NB4 (cell line): ENCODE data around the gene PHF2.
"Not testable (repeated sequence)": the region's sequence is repeated elsewhere in the genome, so short reads cannot be mapped to it uniquely, and the experiment has no call there.

Source experiments
- DNase-seq: peaks from one replicate; pipeline ENCODE4 v3.0.0; 2010; ENCODE audit warnings: low read depth
- H3K4me3 ChIP-seq: one replicate; pipeline ENCODE4 v1.5.1; 2011; ENCODE audit warnings: mild to moderate bottlenecking, low read depth, low read length, moderate library complexity
- MYC ChIP-seq: IDR thresholded peaks from 2 replicates; pipeline ENCODE4 v1.6.1; 2011; ENCODE audit warnings: low read depth, low read length
- POLR2A ChIP-seq: IDR thresholded peaks from 2 replicates; pipeline ENCODE4 v1.6.1; 2011; ENCODE audit warnings: mild to moderate bottlenecking; ENCODE audit not compliant: insufficient read length; ENCODE audit errors: extremely low read depth
- TF ChIP-seq, protein P1 (sequence below): IDR thresholded peaks from one replicate; pipeline ENCODE4 v1.5.1; 2012; ENCODE audit warnings: low read depth, low read length
- TF ChIP-seq, protein P2 (sequence below): IDR thresholded peaks from 2 replicates; pipeline ENCODE4 v1.6.1; 2011; ENCODE audit warnings: low read depth, low read length

The PHF2 gene

DNA sequence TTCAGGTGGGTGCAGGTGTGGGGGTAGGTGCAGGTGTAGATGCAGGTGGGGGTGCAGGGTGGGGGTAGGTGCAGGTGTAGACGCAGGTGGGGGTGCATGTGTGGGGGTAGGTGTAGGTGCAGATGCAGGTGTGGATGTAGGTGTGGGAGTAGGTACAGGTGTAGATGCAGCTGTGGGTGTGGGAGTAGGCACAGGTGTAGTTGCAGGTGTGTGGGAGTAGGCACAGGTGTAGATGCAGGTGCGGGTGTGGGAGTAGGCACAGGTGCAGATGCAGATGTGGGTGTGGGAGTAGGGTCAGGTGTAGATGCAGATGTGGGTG, 94.6 kb downstream of the PHF2 start:
- TF ChIP-seq POLR2A (no peak), MYC (no peak)
- TF ChIP-seq, protein P1, sequence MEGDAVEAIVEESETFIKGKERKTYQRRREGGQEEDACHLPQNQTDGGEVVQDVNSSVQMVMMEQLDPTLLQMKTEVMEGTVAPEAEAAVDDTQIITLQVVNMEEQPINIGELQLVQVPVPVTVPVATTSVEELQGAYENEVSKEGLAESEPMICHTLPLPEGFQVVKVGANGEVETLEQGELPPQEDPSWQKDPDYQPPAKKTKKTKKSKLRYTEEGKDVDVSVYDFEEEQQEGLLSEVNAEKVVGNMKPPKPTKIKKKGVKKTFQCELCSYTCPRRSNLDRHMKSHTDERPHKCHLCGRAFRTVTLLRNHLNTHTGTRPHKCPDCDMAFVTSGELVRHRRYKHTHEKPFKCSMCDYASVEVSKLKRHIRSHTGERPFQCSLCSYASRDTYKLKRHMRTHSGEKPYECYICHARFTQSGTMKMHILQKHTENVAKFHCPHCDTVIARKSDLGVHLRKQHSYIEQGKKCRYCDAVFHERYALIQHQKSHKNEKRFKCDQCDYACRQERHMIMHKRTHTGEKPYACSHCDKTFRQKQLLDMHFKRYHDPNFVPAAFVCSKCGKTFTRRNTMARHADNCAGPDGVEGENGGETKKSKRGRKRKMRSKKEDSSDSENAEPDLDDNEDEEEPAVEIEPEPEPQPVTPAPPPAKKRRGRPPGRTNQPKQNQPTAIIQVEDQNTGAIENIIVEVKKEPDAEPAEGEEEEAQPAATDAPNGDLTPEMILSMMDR: no peak
- TF ChIP-seq, protein P2, sequence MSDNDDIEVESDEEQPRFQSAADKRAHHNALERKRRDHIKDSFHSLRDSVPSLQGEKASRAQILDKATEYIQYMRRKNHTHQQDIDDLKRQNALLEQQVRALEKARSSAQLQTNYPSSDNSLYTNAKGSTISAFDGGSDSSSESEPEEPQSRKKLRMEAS: no peak
- no peak overlapping the region for H3K4me3 ChIP-seq
- DNase-seq: no peak

DNA sequence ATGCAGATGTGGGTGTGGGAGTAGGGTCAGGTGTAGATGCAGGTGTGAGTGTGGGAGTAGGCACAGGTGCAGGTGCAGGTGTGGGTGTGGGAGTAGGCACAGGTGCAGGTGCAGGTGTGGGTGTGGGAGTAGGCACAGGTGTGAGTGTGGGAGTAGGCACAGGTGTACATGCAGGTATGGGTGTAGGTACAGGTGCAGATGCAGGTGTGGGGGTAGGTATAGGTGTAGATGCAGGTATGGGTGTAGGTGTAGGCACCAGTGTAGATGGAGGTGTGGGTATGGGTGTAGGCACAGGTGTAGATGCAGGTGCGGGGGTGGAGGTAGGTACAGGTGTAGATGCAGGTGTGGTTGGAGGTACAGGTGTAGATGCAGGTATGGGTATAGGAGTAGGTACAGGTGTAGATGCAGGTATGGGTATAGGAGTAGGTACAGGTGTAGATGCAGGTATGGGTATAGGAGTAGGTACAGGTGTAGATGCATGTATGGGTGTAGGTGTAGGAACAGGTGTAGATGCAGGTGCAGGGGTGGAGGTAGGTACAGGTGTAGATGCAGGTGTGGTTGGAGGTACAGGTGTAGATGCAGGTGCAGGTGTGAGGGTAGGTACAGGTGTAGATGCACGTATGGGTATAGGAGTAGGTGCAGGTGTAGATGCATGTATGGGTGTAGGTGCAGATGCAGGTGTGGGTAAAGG, 96.1 kb downstream of the PHF2 start:
- DNase-seq, H3K4me3 ChIP-seq: not testable (repeated sequence)

DNA sequence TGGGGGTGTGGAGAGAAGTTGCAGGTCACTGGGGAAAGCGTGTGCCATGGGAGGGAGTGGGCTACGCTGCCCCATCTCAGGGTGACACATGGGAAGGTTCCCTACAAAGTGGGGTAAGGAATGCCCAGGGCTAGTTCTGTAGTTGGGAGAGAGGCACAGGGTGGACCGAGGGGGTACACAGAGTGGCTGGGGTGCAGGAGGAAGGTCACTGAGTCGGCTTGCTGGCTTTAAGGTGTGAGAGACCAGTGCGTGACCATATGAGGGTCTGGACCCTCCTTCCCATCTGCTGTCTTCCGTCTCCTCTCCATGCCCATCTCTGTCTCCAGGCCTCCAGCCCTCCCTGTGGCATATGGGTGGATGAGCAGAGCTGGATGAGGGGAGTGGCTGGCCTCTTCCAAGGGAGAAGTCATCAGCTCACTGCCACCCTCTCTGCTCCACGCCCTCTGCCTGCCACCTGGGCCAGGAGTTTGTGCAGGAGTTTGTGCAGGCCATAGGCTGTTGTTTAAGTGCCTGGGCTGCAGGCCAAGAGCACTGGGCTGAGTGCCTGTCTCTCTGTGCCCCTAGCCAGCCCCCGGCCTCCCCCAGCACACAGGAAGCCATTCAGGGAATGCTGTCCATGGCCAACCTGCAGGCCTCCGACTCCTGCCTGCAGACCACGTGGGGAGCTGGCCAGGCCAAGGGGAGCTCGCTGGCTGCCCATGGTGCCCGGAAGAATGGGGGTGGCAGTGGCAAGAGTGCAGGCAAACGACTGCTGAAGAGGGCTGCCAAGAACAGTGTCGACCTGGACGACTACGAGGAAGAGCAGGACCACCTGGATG, 96.8 kb downstream of the PHF2 start:
- TF ChIP-seq, protein P1: no peak
- TF ChIP-seq MYC (no peak), POLR2A (no peak)
- TF ChIP-seq, protein P2: no peak
- no peak for DNase-seq
- H3K4me3 ChIP-seq: no peak overlapping the region

DNA sequence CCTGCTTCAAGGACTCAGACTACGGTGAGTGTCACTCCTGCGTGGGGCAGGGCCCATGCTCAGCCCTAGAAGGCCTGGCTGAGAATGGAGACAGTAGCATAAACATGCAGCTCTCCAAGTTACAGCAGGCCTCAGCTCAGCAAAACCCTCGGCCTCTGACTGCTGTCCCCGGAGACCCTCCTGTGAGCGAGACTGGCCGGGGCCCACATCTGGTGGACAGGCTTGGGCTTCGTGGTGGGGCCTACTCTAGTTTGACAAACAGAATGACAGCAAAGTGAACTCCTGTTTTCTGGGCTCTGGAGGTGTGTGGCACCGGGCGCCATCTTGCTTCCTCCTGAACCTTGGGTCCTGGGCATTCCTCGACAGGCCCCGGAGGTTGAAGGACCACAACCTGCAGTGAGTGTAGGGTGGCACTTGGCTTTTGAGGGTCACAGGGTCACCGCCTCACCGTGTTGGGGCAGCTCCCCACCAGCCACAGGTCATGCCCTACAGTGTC, 97.5 kb downstream of the PHF2 start:
- TF ChIP-seq, protein P2: no peak
- no peak for TF ChIP-seq POLR2A
- no peak for TF ChIP-seq MYC
- TF ChIP-seq, protein P1: no peak
- no peak overlapping the region for H3K4me3 ChIP-seq
- no peak for DNase-seq

DNA sequence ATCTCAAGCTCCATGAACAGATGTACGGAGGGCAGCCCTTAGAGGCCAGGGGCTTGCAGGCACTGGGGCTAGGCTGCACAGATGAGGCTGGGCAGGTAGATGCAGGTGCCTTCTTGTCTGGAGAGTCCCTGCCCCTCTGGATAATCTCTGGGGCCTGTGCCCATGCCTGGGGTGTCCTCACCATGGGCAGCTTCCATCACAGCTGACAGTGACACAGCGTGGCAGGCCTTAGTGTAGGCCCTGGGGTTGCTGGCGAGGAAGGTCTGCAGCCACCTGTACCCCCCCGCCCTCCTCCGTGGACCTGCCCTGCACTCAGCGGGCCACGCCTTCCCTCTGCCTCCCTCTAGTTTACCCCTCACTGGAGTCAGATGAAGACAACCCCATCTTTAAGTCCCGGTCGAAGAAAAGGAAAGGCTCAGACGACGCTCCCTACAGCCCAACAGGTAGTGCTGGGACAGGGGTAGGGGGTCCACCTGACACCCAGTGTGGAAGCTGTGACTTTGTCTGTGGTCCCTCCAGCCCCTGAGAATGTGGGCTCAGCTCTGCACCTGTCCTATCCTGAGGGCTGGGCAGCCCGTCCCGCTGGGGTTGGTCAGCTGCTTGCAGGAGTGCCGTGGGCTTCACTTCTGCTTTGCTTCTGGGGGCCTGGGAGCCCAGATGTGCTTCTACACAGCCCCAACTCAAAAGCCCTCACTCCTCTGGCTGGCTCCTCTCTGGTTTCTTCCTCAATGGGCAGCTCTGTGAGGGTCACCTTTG, 98.4 kb downstream of the PHF2 start:
- DNase-seq: no peak
- H3K4me3 ChIP-seq: no peak overlapping the region
- TF ChIP-seq MYC: no peak
- TF ChIP-seq, protein P2: no peak
- TF ChIP-seq POLR2A: no peak
- TF ChIP-seq, protein P1: no peak

DNA sequence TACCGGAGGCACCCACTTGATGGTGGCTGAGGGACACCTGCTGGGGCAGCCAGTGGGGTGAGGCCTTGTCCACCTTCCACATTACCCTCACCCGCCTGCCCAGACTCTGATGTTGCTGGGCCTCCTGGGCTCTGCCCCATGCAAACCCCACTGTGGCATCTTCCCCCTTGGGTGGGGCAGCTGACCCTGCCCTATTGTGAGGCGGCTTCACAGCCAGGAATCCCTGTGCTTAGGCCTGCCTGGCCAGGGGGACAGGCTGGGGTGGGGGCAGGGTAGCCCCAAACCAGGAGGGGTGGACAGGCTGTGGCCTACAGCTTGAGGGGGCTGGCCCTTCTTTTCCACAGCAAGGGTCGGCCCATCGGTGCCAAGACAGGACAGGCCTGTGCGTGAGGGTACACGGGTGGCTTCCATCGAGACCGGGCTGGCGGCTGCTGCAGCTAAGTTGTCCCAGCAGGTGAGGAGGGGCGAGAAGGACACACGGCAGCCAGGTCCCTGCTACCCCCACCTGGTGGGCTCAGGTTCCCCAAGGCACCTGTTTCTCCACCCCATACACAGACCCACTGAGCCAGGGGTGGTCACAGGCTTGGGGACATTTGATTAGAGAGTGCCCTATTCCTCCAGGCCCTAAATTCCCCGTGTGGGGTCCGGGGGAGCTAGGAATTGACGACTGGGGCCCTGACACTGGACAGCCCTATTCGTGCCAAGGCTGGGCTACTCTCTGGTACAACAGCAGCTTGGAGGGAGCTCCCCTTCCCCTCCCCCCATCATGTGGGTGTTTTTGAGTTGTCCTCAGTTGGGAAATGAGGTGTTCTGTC, 99.2 kb downstream of the PHF2 start:
- no peak for TF ChIP-seq POLR2A
- TF ChIP-seq MYC: no peak
- TF ChIP-seq, protein P1: no peak
- TF ChIP-seq, protein P2: no peak
- no peak for DNase-seq
- no peak overlapping the region for H3K4me3 ChIP-seq
